ENCODE results near the gene KIRREL1.

KIRREL1 gene

GRCh38 chr1:157969697-157970485 is 23.6 kb upstream of the KIRREL1 start:
- TF ChIP-seq RAD21 (IDR thresholded peaks at IDR 0.05; ENCODE audit: low read depth) (peak; percentile 84), FOXM1 (IDR thresholded peaks at IDR 0.05; ENCODE audit: borderline replicate concordance, low read depth) (no peak)

DNA sequence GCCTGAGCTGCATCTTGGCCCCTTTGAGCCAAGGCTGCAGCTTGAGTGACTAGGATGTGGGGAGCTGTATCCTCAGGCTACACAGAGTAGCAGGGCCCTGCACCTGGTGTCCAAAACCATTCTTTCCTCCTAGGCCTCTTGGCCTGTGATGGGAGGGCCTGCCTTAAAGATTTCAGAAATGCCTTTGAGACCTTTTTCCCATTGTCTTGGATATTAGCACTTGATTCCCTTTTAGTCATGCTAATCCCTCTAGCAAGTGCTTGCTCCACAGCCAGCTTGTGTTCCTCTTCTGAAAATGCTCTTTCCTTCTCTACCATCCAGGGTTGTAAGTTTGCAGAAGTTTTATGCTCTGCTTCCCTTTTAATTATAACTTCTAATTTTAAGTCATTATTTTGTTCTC is 21.7 kb upstream of the KIRREL1 start:
- TF ChIP-seq EGR1 (IDR thresholded peaks at IDR 0.05) (no peak), REST (IDR thresholded peaks at IDR 0.05; ENCODE audit: low read depth) (no peak), CREB1 (IDR thresholded peaks at IDR 0.05; ENCODE audit: low read depth) (no peak), TCF12 (IDR thresholded peaks at IDR 0.05; ENCODE audit: low read depth) (no peak), TEAD4 (IDR thresholded peaks at IDR 0.05) (no peak), NFIC (IDR thresholded peaks at IDR 0.05) (no peak), RAD21 (IDR thresholded peaks at IDR 0.05; ENCODE audit: low read depth) (no peak), EP300 (IDR thresholded peaks at IDR 0.05; ENCODE audit: borderline replicate concordance) (no peak), TAF1 (IDR thresholded peaks at IDR 0.05; ENCODE audit: low read depth) (no peak), FOXM1 (IDR thresholded peaks at IDR 0.05; ENCODE audit: borderline replicate concordance, low read depth) (no peak), YY1 (IDR thresholded peaks at IDR 0.05; ENCODE audit: low read depth) (no peak), CEBPB (IDR thresholded peaks at IDR 0.05) (no peak), ZBTB7A (IDR thresholded peaks at IDR 0.05; ENCODE audit: low read depth) (no peak)
- TF ChIP-seq, protein P1, sequence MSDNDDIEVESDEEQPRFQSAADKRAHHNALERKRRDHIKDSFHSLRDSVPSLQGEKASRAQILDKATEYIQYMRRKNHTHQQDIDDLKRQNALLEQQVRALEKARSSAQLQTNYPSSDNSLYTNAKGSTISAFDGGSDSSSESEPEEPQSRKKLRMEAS (IDR thresholded peaks at IDR 0.05): no peak
- TF ChIP-seq, protein P2, sequence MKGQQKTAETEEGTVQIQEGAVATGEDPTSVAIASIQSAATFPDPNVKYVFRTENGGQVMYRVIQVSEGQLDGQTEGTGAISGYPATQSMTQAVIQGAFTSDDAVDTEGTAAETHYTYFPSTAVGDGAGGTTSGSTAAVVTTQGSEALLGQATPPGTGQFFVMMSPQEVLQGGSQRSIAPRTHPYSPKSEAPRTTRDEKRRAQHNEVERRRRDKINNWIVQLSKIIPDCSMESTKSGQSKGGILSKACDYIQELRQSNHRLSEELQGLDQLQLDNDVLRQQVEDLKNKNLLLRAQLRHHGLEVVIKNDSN (IDR thresholded peaks at IDR 0.05): no peak

GRCh38 chr1:157975228-157975950 is 18.1 kb upstream of the KIRREL1 start:
- TF ChIP-seq CREB1 (IDR thresholded peaks at IDR 0.05; ENCODE audit: low read depth) (no peak), ZBTB7A (IDR thresholded peaks at IDR 0.05; ENCODE audit: low read depth) (no peak), NFIC (IDR thresholded peaks at IDR 0.05) (no peak)
- TF ChIP-seq, protein P2 (IDR thresholded peaks at IDR 0.05): no peak

GRCh38 chr1:157976888-157977287 is 16.6 kb upstream of the KIRREL1 start:
- TF ChIP-seq RAD21 (IDR thresholded peaks at IDR 0.05; ENCODE audit: low read depth): no peak
- TF ChIP-seq TAF1 (IDR thresholded peaks at IDR 0.05; ENCODE audit: low read depth): no peak
- TF ChIP-seq FOXM1 (IDR thresholded peaks at IDR 0.05; ENCODE audit: borderline replicate concordance, low read depth): no peak
- TF ChIP-seq CEBPB (IDR thresholded peaks at IDR 0.05): no peak
- no peak for TF ChIP-seq EGR1 (IDR thresholded peaks at IDR 0.05)

DNA sequence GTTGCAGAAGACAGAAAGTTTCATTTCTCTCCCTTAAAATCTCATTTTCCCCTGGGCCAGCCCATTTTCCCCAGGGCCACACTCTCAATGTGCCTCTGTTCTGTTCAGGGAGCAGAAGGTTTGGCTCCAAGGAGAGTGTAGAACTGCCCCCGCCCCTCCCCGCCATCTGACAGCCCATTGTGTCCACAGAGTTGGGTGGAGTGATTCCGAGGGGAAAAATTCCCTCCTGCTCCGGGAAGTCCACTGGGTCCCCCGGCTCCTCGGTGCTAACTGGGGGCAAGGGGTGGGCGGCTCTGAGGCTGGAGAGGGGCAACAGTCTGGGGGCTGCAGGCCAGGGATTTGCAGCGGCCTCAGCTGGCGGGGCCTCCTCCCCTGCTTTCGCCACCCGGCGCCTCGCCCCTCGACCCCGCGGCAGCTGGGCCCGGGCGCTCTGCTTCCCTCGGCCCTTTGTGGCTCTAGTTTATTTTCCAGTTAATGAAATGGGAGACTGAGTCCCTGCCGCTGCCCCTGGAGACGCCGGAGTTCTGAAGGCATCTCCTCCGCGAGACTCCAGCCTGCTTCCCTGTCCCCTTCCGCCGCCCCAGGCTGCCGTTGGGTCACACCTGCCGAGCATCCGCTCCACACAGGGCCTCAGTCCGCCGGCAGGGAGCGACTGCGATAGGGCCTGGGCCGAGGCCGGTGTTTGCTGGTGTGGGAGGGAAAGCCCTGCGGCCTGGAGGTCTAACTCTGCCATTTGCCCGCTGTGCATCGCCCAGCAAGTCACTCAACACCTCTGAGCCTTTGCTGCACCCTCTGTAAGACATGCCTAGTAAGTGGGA is 14.7 kb upstream of the KIRREL1 start:
- no peak for TF ChIP-seq TEAD4 (IDR thresholded peaks at IDR 0.05)
- no peak for TF ChIP-seq TCF12 (IDR thresholded peaks at IDR 0.05; ENCODE audit: low read depth)
- TF ChIP-seq TAF1 (IDR thresholded peaks at IDR 0.05; ENCODE audit: low read depth): no peak
- TF ChIP-seq NFIC (IDR thresholded peaks at IDR 0.05): no peak
- TF ChIP-seq CREB1 (IDR thresholded peaks at IDR 0.05; ENCODE audit: low read depth): no peak
- no peak for TF ChIP-seq YY1 (IDR thresholded peaks at IDR 0.05; ENCODE audit: low read depth)
- TF ChIP-seq FOXM1 (IDR thresholded peaks at IDR 0.05; ENCODE audit: borderline replicate concordance, low read depth): no peak

DNA sequence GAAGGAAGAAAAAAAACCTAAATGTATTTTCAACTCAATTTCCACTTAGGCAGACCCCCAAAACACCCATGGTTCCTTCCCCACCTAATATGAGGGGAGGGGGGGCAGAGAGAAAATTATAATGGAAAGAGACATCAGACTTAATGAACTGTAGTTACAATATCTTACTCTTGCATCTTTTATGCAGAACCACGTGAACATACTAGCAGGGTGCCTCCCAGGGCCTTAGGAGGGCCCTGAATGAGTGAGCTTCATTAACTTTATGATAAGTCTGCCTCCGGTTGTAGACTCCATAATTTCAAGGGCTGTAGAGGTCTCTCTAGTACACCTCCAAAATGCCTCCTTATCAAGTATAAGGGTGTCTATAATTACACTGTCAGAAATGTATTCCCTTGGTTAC is 11.3 kb upstream of the KIRREL1 start:
- no peak for TF ChIP-seq TAF1 (IDR thresholded peaks at IDR 0.05; ENCODE audit: low read depth)
- TF ChIP-seq, protein P1 (IDR thresholded peaks at IDR 0.05): no peak
- no peak for TF ChIP-seq CEBPB (IDR thresholded peaks at IDR 0.05)
- TF ChIP-seq TEAD4 (IDR thresholded peaks at IDR 0.05): no peak
- no peak for TF ChIP-seq RAD21 (IDR thresholded peaks at IDR 0.05; ENCODE audit: low read depth)
- TF ChIP-seq, protein P2 (IDR thresholded peaks at IDR 0.05): no peak

DNA sequence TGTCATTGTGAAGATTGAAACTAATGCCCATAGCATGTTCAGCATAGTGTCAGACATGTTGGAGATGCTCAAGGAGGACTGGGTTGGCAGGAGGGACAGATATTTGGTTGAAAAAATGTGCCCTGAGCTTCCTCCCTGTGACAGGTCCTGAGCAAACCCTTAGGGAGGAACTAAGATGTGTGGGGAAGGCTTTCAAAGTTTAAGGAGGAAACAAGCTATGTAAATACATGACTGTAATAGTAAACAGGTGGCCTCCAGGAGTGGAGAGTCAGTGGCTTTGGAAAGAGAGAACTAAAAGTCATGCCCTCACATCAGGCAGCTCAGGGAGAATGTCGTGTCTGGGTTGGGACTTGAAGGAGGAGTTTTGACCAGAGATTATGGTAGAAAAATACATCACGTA is 9.7 kb upstream of the KIRREL1 start:
- TF ChIP-seq FOXM1 (IDR thresholded peaks at IDR 0.05; ENCODE audit: borderline replicate concordance, low read depth) (no peak), CREB1 (IDR thresholded peaks at IDR 0.05; ENCODE audit: low read depth) (no peak), YY1 (IDR thresholded peaks at IDR 0.05; ENCODE audit: low read depth) (no peak), RAD21 (IDR thresholded peaks at IDR 0.05; ENCODE audit: low read depth) (no peak), TEAD4 (IDR thresholded peaks at IDR 0.05) (no peak), ZBTB7A (IDR thresholded peaks at IDR 0.05; ENCODE audit: low read depth) (no peak), EP300 (IDR thresholded peaks at IDR 0.05; ENCODE audit: borderline replicate concordance) (no peak), REST (IDR thresholded peaks at IDR 0.05; ENCODE audit: low read depth) (no peak), TCF12 (IDR thresholded peaks at IDR 0.05; ENCODE audit: low read depth) (no peak), TAF1 (IDR thresholded peaks at IDR 0.05; ENCODE audit: low read depth) (no peak), NFIC (IDR thresholded peaks at IDR 0.05) (no peak), EGR1 (IDR thresholded peaks at IDR 0.05) (no peak), CEBPB (IDR thresholded peaks at IDR 0.05) (no peak)
- TF ChIP-seq, protein P2 (IDR thresholded peaks at IDR 0.05): no peak
- TF ChIP-seq, protein P1 (IDR thresholded peaks at IDR 0.05): no peak
